ENCODE results near the gene OSBPL2. TPM values are rescaled to one million over a fixed set of nuclear protein-coding genes. Genes with fewer than 3 reads are reported as not detected.

Gene OSBPL2
- total RNA-seq, 2 experiments from 2014 or later: 17.2 to 40.0 TPM

GRCh38 chr20:62205618-62206387, 32.5 kb upstream of the OSBPL2 start:
- intact Hi-C loops (cut with micrococcal nuclease; ENCODE audit: unreplicated experiment): no loop called here
- Histone ChIP-seq H2AFZ (ENCODE audit: low read length) (no peak overlapping the region), H3K4me3 (ENCODE audit: low read depth, low read length, poor library complexity, severe bottlenecking) (no peak overlapping the region), H3K27ac (ENCODE audit: low read depth, low read length, poor library complexity, severe bottlenecking) (no peak overlapping the region), H3K79me2 (ENCODE audit: insufficient read depth, low read depth, low read length) (no peaks in the 10 kb centered on the region), H3K9me3 (ENCODE audit: low read length) (no peaks in the 10 kb centered on the region), H4K20me1 (ENCODE audit: insufficient read depth, low read length) (no peaks in the 10 kb centered on the region; the same call in 1 of the 2 replicates), H3K9me2 (ENCODE audit: insufficient read depth, low read length) (no peaks in the 10 kb centered on the region), H3K4me2 (ENCODE audit: low read length) (no peak overlapping the region), H3K36me3 (ENCODE audit: insufficient read depth, low read length) (peaks cover 26% of the 10 kb centered on the region), H3K4me1 (ENCODE audit: insufficient read depth, low read length, poor library complexity, severe bottlenecking) (peaks cover 20% of the 10 kb centered on the region)
- TF ChIP-seq EZH2phosphoT487 (IDR thresholded peaks at IDR 0.05; ENCODE audit: borderline replicate concordance, low read depth, low read length): no peak
- no peak for TF ChIP-seq CTCF (conservative IDR thresholded peaks at IDR 0.05; ENCODE audit: low read length)
- no TSS peak for BruUV-seq (replicated peaks)
- ChIA-PET POLR2A (no interaction called here), CTCF (ENCODE audit: unreplicated experiment) (no interaction called here)
- no peak for DNase-seq (ENCODE audit: low spot score)

- no peaks in the 10 kb centered on the region for H3K79me2 ChIP-seq (ENCODE audit: insufficient read depth, low read depth, low read length)
- TF ChIP-seq EZH2phosphoT487 (IDR thresholded peaks at IDR 0.05; ENCODE audit: borderline replicate concordance, low read depth, low read length): no peak
- no peak for TF ChIP-seq CTCF (conservative IDR thresholded peaks at IDR 0.05; ENCODE audit: low read length)
- peaks cover 14% of the 10 kb centered on the region for H3K4me1 ChIP-seq (ENCODE audit: insufficient read depth, low read length, poor library complexity, severe bottlenecking)
- no peaks in the 10 kb centered on the region for H3K9me3 ChIP-seq (ENCODE audit: low read length)
- H3K4me3 ChIP-seq (ENCODE audit: low read depth, low read length, poor library complexity, severe bottlenecking): no peak overlapping the region
- peaks cover 20% of the 10 kb centered on the region for H3K36me3 ChIP-seq (ENCODE audit: insufficient read depth, low read length)
- H3K27ac ChIP-seq (ENCODE audit: low read depth, low read length, poor library complexity, severe bottlenecking): no peak overlapping the region
- no peak overlapping the region for H3K4me2 ChIP-seq (ENCODE audit: low read length)
- CTCF ChIA-PET (ENCODE audit: unreplicated experiment): no interaction called here
- intact Hi-C loops (cut with micrococcal nuclease; ENCODE audit: unreplicated experiment): no loop called here
- no TSS peak for BruUV-seq (replicated peaks)
- no peak overlapping the region for H2AFZ ChIP-seq (ENCODE audit: low read length)
- H4K20me1 ChIP-seq (ENCODE audit: insufficient read depth, low read length): no peaks in the 10 kb centered on the region; the same call in 1 of the 2 replicates
- POLR2A ChIA-PET: no interaction called here
- DNase-seq (ENCODE audit: low spot score): no peak
- no peaks in the 10 kb centered on the region for H3K9me2 ChIP-seq (ENCODE audit: insufficient read depth, low read length)
Measured at GRCh38 chr20:62206388-62206775, 31.9 kb upstream of the OSBPL2 start.

GRCh38 chr20:62208061-62208794, 30.1 kb upstream of the OSBPL2 start:
- BruUV-seq (replicated peaks): no TSS peak
- no peaks in the 10 kb centered on the region; the same call in 1 of the 2 replicates for H4K20me1 ChIP-seq (ENCODE audit: insufficient read depth, low read length)
- peaks cover 2% of the 10 kb centered on the region for H3K4me1 ChIP-seq (ENCODE audit: insufficient read depth, low read length, poor library complexity, severe bottlenecking)
- H3K27ac ChIP-seq (ENCODE audit: low read depth, low read length, poor library complexity, severe bottlenecking): no peak overlapping the region
- H3K4me2 ChIP-seq (ENCODE audit: low read length): no peak overlapping the region
- DNase-seq (ENCODE audit: low spot score): no peak
- intact Hi-C loops (cut with micrococcal nuclease; ENCODE audit: unreplicated experiment): no loop called here
- no peaks in the 10 kb centered on the region for H3K9me3 ChIP-seq (ENCODE audit: low read length)
- peaks cover 5% of the 10 kb centered on the region; the same call in 1 of the 2 replicates for H3K36me3 ChIP-seq (ENCODE audit: insufficient read depth, low read length)
- no peak overlapping the region for H2AFZ ChIP-seq (ENCODE audit: low read length)
- ChIA-PET CTCF (ENCODE audit: unreplicated experiment) (no interaction called here), POLR2A (no interaction called here)
- no peaks in the 10 kb centered on the region for H3K9me2 ChIP-seq (ENCODE audit: insufficient read depth, low read length)
- H3K79me2 ChIP-seq (ENCODE audit: insufficient read depth, low read depth, low read length): no peaks in the 10 kb centered on the region
- no peak overlapping the region for H3K4me3 ChIP-seq (ENCODE audit: low read depth, low read length, poor library complexity, severe bottlenecking)
- TF ChIP-seq EZH2phosphoT487 (IDR thresholded peaks at IDR 0.05; ENCODE audit: borderline replicate concordance, low read depth, low read length) (no peak), CTCF (conservative IDR thresholded peaks at IDR 0.05; ENCODE audit: low read length) (no peak)

Data from OCI-LY7 (cell line).